Uterus (tissue), 4 donors: ENCODE measurements around the gene AIFM3. TPM values are rescaled to one million over a fixed set of nuclear protein-coding genes. Genes with fewer than 3 reads are reported as not detected.

Experiments
- DNase-seq, 2 donors: peaks; one replicate each; pipeline ENCODE4 v3.0.0-alpha.2; 2019 to 2020
- H3K27ac ChIP-seq, 2 donors: fragments of 200-600 bp; sonication (generic); 1 replicate in 1 of 2; 2 replicates in 1 of 2; pipeline ENCODE4 v1.5.1; 2016 to 2018
- H3K27me3 ChIP-seq, 2 donors: fragments of 200-600 bp; sonication (generic); one replicate each; pipeline ENCODE4 v1.5.1; 2018 to 2019; ENCODE audit warnings: control low read depth in 1 of 2
- H3K36me3 ChIP-seq, 2 donors: fragments of 200-600 bp; sonication (generic); one replicate each; pipeline ENCODE4 v1.5.1; 2019; ENCODE audit warnings: control low read depth in 1 of 2
- H3K4me1 ChIP-seq, 2 donors: fragments of 200-600 bp; sonication (generic); one replicate each; pipeline ENCODE4 v1.5.1; 2018 to 2019; ENCODE audit warnings: control low read depth in 1 of 2
- H3K4me3 ChIP-seq, 2 donors: fragments of 200-600 bp; sonication (generic); 1 replicate in 1 of 2; 2 replicates in 1 of 2; pipeline ENCODE4 v1.5.1; 2018 to 2019; ENCODE audit warnings: mild to moderate bottlenecking in 1 of 2
- H3K9me3 ChIP-seq, 2 donors: fragments of 200-600 bp; sonication (generic); one replicate each; pipeline ENCODE4 v1.5.1; 2019; ENCODE audit warnings: control low read depth in 1 of 2
- CTCF ChIP-seq, 4 experiments: fragments of 200-600 bp in 2 of 4; fragments of 450-650 bp in 2 of 4; sonication (generic) in 2 of 4; IDR thresholded peaks; one replicate each; pipeline ENCODE4 v1.5.1; 2016 to 2019; ENCODE audit warnings: antibody characterized with exemption in 4 of 4, mild to moderate bottlenecking in 2 of 4, moderate library complexity in 1 of 4
- POLR2A ChIP-seq, 2 donors: fragments of 450-650 bp; IDR thresholded peaks; one replicate each; pipeline ENCODE4 v1.6.1; 2016; ENCODE audit warnings: antibody characterized with exemption in 2 of 2, mild to moderate bottlenecking in 1 of 2, moderate library complexity in 1 of 2
- intact Hi-C: fragments of 100-400 bp; cut with DNase I; formaldehyde crosslinking; loops from one replicate; pipeline ENCODE4 v1.15.1; 2023; ENCODE audit warnings: low total_unique reads
- total RNA-seq, 4 donors: library from RNA; depleted of rRNA in 3 of 4; stranded (reverse); fragments of >200 nt in 3 of 4; gene quantifications; one replicate each; pipeline versions ENCODE4 v1.1.0 to v1.2.4, GENCODE V29; 2014 to 2023
- donor health status: DM: yes; HTN: yes; CAD: no.

AIFM3 gene
- total RNA-seq, 4 donors from 2014 or later: 3.2 to 3.4 TPM; not detected in 2

- intact Hi-C loops: no loop called here
- TF ChIP-seq CTCF (IDR thresholded peaks at IDR 0.05) (no peak), POLR2A (IDR thresholded peaks at IDR 0.05) (no peak)
- no peak for DNase-seq
- Histone ChIP-seq H3K36me3 (no peaks in the 10 kb centered on the region), H3K4me1 (no peaks in the 10 kb centered on the region), H3K27me3 (no peaks in the 10 kb centered on the region), H3K9me3 (no peaks in the 10 kb centered on the region), H3K4me3 (no peak overlapping the region), H3K27ac (no peak overlapping the region)
Observed at GRCh38 chr22:21025763-21026755, 59.0 kb downstream of the AIFM3 start.

DNA sequence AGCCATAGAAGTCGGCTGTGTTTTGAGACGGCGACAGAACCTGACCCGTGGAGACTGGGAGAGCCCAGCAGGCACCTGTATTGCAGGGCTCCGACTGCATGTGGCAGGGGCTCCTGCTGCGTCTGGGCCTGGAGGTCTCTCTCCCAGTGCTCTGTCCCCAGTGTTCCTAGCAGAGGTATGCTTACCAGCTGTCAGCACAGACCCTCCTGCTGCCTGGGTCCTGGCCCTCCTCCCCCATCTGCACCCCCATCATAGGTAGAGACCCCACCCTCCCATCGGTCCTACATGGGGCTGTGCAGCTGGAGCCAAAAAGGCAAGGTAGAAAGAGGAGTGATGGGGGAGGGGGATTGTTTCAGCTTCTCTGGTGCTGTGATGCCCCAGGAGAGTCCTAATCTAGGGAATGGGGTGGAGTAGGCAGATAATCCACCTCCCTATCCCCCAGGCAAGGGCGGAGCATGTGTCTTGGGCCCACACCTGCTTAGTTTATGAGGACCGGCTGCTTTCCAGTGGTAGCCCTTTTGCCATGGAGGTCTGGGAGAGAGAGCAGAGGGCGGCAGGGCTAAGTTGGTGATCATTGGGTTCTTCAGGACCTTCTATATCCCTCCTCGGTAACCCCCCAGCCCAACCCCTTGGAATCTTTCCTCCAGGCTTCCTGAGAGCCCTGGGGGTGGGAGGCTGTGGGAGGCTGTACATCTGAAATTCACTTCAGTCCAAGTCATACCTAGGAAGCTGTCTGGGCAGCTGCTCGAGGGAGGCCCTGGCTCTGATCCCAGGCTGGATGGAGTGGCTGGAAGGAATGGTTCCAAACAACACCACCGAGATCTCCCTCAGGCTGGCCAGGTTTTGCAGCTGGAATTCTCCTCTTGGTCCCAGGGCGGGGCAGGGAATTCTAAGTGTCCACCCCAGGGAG, 60.0 kb downstream of the AIFM3 start:
- TF ChIP-seq CTCF (IDR thresholded peaks at IDR 0.05): no peak
- no peak for TF ChIP-seq POLR2A (IDR thresholded peaks at IDR 0.05)
- H3K9me3 ChIP-seq: no peaks in the 10 kb centered on the region
- H3K4me3 ChIP-seq: no peak overlapping the region
- intact Hi-C loops: no loop called here
- peak in 1 of 2 donors; percentile 37 for DNase-seq
- H3K27ac ChIP-seq: no peak overlapping the region
- no peaks in the 10 kb centered on the region for H3K36me3 ChIP-seq
- H3K4me1 ChIP-seq: peaks cover 0 to 1% of the 10 kb centered on the region in 2 donors
- H3K27me3 ChIP-seq: no peaks in the 10 kb centered on the region

DNA sequence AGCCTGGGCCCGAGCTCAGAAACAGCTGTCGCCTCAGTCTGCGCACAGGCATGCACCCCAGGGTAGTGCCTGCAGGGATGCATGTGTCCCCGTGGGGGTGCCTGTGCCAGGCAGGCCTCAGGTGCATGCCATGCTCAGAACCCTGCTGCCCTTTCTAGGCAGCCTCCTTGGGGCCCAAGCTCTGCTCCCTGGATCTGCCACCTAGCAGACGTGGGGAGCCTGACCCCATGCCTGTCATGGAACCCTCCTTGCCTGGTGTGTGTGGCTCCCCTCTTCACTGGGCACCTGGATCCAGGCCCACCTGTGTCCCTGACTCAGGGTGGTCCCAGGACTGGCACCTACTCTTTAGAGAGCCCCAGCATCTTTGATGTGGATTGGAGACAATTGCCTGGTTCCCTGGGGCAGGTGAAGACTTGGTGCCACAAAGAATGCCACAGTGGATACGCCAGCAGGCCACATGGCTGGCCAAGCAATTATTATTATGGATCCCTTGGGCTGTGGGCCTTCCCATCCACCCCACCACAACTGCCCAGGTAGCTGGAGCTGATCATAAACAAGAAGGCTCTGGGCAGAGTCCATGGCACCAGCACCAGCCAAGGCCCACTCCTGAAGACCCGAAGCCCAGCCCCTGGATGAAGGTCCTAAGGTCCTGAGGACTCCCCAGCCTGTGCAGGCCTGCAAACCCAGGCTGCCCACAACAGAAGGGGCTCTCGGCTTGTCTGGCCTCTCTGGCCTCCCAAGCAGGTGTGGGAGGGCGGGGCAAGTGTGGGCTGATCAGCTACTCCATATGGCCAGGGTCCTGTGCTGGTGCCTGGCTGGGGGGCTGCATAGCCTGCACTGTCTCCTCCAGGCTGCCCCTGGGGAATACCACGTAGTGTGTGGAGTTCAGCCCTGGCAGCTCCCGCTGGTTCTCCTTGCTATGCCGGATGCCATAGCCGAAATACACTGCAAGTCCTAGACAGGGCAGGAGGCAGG, 61.5 kb downstream of the AIFM3 start:
- H3K9me3 ChIP-seq: no peaks in the 10 kb centered on the region
- intact Hi-C loops: no loop called here
- H3K27ac ChIP-seq: no peak overlapping the region
- no peak for TF ChIP-seq POLR2A (IDR thresholded peaks at IDR 0.05)
- no peaks in the 10 kb centered on the region for H3K36me3 ChIP-seq
- no peaks in the 10 kb centered on the region for H3K27me3 ChIP-seq
- DNase-seq: no peak
- H3K4me1 ChIP-seq: peaks cover 0 to 7% of the 10 kb centered on the region in 2 donors
- H3K4me3 ChIP-seq: no peak overlapping the region

GRCh38 chr22:21029486-21030025, 62.5 kb downstream of the AIFM3 start:
- Histone ChIP-seq H3K4me1 (peaks cover 0 to 7% of the 10 kb centered on the region in 2 donors), H3K4me3 (no peak overlapping the region), H3K36me3 (no peaks in the 10 kb centered on the region), H3K27me3 (no peaks in the 10 kb centered on the region), H3K9me3 (no peaks in the 10 kb centered on the region), H3K27ac (no peak overlapping the region)
- TF ChIP-seq POLR2A (IDR thresholded peaks at IDR 0.05): no peak
- no peak for TF ChIP-seq CTCF (IDR thresholded peaks at IDR 0.05)
- intact Hi-C loops: no loop called here
- DNase-seq: no peak
